ENCODE data around the gene ATP6V0A1.

ATP6V0A1 gene

GRCh38 chr17:42521666-42522262 is 63.1 kb downstream of the ATP6V0A1 start:
- in situ Hi-C loops (cut with MboI; ENCODE audit: low pct_unique_long_range_greater_than_20kb, low sequenced_read_pairs, unreplicated experiment), result loop anchor here (25.0 kb wide), 1 partner anchor 209 kb away; no protein-coding TSS in a partner anchor
- no peak for DNase-seq (ENCODE audit: low spot score)
- no peak for TF ChIP-seq CTCF (IDR thresholded peaks at IDR 0.05; ENCODE audit: extremely low read depth, insufficient read depth, missing control alignments)

GRCh38 chr17:42522263-42522790 is 63.6 kb downstream of the ATP6V0A1 start:
- TF ChIP-seq CTCF (IDR thresholded peaks at IDR 0.05; ENCODE audit: extremely low read depth, insufficient read depth, missing control alignments), result no peak
- in situ Hi-C loops (cut with MboI; ENCODE audit: low pct_unique_long_range_greater_than_20kb, low sequenced_read_pairs, unreplicated experiment), result loop anchor here (25.0 kb wide), 1 partner anchor 210 kb away; no protein-coding TSS in a partner anchor
- no peak for DNase-seq (ENCODE audit: low spot score)

GRCh38 chr17:42522798-42523278 is 64.2 kb downstream of the ATP6V0A1 start:
- no peak for DNase-seq (ENCODE audit: low spot score)
- TF ChIP-seq CTCF (IDR thresholded peaks at IDR 0.05; ENCODE audit: extremely low read depth, insufficient read depth, missing control alignments), result no peak
- in situ Hi-C loops (cut with MboI; ENCODE audit: low pct_unique_long_range_greater_than_20kb, low sequenced_read_pairs, unreplicated experiment), result loop anchor here (25.0 kb wide), 1 partner anchor 211 kb away; no protein-coding TSS in a partner anchor

- no peak for TF ChIP-seq CTCF (IDR thresholded peaks at IDR 0.05; ENCODE audit: extremely low read depth, insufficient read depth, missing control alignments)
- DNase-seq (ENCODE audit: low spot score), result no peak
- in situ Hi-C loops (cut with MboI; ENCODE audit: low pct_unique_long_range_greater_than_20kb, low sequenced_read_pairs, unreplicated experiment), result no loop called here
Measured at GRCh38 chr17:42525221-42525620, 66.5 kb downstream of the ATP6V0A1 start.

- no peak for TF ChIP-seq CTCF (IDR thresholded peaks at IDR 0.05; ENCODE audit: extremely low read depth, insufficient read depth, missing control alignments)
- in situ Hi-C loops (cut with MboI; ENCODE audit: low pct_unique_long_range_greater_than_20kb, low sequenced_read_pairs, unreplicated experiment), result no loop called here
- no peak for DNase-seq (ENCODE audit: low spot score)
Measured at GRCh38 chr17:42526031-42526444, 67.4 kb downstream of the ATP6V0A1 start.

GRCh38 chr17:42527932-42528331 is 69.3 kb downstream of the ATP6V0A1 start:
- in situ Hi-C loops (cut with MboI; ENCODE audit: low pct_unique_long_range_greater_than_20kb, low sequenced_read_pairs, unreplicated experiment), result no loop called here
- no peak for DNase-seq (ENCODE audit: low spot score)
- TF ChIP-seq CTCF (IDR thresholded peaks at IDR 0.05; ENCODE audit: extremely low read depth, insufficient read depth, missing control alignments), result no peak

Measured in GM13977 (cell line).